HG03378 (cell line): ENCODE measurements around the gene ARL8B.

Experiments used
- ATAC-seq: cut with Tn5 transposase; IDR thresholded peaks from one replicate; pipeline ENCODE4 v1.9.1; 2021; ENCODE audit warnings: mild to moderate bottlenecking, moderate library complexity; ENCODE audit not compliant: unreplicated experiment

The ARL8B gene

GRCh38 chr3:5205165-5205941, 83.3 kb downstream of the ARL8B start:
- ATAC-seq = peak; percentile 99

DNA sequence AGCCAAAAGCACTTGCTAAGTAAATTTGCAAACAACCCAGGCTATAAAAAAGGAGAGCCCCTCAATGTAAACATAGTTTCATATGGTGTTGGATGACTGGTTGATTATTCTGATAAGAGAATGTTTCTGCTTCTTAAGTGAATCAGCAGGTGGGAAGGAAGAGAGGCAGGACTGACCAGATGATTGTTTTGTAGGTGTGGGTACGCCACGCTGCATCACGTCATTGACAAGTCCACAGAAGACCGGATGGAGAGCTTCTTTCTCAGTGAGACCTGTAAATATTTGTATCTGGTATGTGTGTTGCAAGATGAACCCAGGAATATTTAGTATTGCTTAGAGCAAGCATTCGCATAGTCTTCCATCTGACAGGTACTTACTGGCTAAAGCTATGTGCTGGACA, 88.8 kb downstream of the ARL8B start:
- no peak for ATAC-seq

GRCh38 chr3:5212628-5213573, 90.8 kb downstream of the ARL8B start:
- no peak for ATAC-seq

DNA sequence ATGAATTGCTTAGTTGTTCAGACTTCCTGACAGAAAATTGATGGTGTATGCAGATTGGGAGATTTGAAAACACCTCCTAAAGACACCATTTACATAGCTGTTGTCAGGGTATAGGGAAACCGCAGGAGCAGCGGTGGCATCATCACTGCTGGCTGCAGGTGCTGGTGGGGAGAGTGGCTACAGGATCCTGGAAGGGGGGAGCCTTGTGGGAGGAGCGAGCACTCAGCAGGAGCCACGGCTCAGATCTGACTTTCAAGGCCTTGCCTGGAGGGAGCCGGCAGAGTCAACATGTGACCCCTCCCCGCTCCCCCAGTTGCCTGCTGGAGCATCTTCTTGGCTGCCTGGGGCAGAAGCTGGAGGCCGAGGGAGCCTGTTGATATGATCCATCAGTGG, 91.5 kb downstream of the ARL8B start:
- no peak for ATAC-seq

DNA sequence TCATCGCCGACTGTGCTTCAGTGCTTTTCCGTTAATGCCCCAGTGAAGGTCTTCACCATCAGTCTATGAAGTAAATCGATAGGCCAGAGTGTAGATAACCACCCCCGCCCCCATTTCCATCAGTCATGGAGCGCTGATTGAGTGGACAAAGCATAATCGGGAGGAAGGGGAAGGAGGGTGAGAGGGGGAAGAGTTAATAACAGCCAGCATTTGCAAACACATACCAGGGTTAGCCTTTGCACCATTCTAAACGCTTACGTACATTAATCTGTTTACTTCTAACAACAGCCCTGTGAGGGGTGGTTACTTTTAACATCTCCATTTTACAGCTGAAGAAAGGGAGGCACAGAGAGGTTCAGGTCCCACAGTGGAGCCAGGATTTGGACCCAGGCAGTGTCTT, 92.3 kb downstream of the ARL8B start:
- ATAC-seq = no peak

DNA sequence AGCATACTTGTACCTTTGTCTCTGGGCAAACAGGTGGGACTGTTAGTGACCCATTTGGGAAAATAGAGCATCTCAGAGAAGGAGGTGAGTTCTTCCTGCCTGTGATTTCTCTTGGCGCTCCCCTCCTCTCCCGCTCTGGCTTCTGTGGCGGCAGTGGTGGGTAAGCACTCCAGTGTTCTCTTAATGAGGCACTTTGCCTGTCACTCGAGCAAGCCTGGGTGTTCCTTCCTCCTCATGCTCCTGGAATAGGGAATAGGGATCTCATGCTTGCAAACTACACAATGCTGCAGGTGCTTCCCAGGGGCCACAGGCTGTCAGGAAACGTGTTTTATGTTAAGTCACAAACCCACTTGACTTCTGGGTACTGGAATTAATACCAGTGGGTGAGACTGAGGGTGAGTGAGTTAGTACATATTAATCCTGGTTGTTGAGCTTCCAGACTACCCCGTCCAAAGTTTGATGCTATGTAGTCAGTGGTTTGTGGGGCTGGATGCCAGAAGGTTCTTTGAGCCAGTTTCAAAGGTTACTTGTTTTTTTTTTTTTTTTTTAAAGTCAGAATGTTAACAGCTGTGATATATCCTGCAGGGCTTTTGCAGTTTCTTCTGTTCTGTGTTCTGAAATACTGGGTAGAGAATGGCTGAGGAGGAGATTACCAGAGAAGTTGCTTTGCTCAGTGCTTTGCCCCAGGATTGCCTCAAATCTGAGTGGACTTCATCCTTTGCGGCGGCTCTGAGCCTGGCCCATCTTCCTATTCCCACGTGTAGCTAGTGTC, 95.9 kb downstream of the ARL8B start:
- ATAC-seq = no peak

DNA sequence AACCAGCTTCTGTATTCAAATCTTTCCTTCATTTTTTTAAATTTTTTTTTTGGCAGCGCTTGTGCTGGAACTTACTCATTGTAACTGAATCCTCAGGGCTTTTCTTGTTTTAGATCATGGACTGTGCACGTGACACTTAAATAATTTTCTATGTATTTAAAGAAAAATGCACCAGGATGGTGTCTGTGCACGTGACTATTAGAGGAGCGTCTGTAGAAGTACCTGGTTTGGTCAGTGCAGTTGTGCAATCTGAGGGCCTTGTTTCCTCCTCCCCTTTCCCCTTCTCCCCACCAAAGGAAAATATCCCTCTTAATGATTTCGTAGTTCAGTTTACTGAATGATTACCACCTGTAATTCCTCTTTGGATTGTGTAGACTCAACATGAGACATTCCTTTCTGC, 96.7 kb downstream of the ARL8B start:
- ATAC-seq = no peak

DNA sequence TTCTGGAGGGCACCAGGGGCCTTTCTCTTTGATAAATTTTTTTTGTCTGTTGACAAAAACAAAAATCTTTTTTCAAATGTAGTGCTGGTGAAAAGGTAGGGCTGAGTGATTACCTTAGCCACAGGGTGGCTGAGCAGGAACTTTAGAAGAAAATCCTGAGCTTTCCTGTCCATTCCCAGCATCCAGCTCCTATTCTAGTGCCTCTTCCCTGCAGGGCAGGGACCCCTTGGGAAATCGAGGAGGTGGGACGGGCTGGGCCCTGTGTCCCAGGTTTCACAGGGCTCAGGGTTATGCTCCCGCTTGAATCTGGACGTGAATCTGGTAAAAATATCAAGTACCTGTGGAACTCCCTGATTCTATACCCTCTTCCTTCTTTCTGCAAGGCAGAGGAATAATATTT, 97.1 kb downstream of the ARL8B start:
- ATAC-seq = no peak

GRCh38 chr3:5220193-5220592, 98.1 kb downstream of the ARL8B start:
- ATAC-seq = no peak

DNA sequence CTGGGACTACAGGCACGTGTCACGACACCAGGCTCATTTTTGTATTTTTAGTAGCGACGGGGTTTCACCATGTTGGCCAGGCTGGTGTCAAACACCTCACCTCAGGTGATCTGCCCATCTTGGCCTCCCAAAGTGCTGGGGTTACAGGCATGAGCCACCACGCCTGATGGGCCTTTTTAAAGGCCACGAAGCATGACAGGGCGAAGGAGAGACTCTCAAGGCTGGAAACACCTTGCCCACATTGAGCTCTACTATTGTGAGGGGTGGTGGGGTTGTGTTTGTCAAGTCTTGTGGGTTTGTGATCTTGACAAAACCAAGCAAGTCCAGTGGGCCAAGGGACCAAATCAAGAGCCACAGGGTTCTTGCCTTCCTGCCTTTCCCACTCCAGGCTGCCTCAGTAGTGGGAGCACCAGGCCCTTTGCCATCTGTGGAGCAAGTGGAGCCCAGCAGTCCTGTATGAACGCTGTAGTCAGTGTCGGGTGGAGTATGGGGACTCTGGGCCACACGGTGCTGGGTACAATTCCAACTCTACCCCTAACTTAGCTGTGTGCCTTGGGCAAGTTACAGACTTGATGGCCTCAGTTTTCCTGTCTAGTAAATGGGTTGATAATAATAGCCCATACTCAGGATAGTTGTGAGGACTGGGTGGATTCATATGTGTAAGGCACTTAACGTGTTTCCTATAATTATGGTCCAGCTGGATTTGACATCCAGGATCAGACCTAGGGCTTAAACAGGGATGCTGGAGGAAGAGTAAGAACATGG, 98.8 kb downstream of the ARL8B start:
- no peak for ATAC-seq

GRCh38 chr3:5221701-5222100, 99.6 kb downstream of the ARL8B start:
- ATAC-seq = no peak

GRCh38 chr3:5222283-5223005, 100.4 kb downstream of the ARL8B start:
- no peak for ATAC-seq

- ATAC-seq = no peak
Measured at GRCh38 chr3:5226783-5227182, 104.7 kb downstream of the ARL8B start.

DNA sequence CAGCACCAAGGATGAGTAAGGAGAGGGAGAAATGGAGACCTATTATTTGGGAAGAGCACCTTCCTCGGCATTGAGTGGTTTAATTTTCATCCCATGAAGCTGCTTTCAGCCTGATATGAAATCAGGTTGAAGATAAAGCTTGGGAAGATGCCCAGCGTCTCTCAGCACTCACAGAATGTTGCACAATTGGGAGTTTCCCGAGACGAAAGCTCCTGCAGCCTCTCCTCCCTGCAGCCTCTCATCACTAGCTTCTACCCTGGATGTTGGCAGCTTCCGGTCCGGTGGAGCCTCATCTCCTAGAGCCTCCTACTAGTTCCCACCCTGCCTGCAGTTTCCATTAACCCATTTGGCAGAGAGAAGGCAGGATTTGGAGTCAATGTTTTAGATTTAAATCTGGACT, 105.7 kb downstream of the ARL8B start:
- ATAC-seq = no peak

DNA sequence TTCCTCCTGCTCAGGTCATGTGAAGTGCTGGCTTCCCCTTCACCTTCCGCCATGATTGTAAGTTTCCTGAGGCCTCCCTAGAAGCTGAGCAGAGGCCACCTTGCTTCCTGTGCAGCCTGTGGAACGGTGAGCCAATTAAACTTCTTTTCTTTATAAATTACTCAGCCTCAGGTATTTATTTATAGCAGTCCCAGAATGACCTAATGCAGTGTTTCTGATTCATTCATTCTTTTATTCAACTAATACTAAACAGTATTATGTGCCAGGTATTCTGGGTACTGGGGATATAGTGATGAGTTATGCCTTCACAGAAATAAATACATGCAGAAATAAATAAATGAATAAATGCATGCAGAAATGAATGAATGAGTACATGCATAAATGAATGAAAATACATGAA, 107.3 kb downstream of the ARL8B start:
- ATAC-seq = no peak
